K562 (cell line): Measurements from ENCODE around the gene ASB13. TPM values are rescaled to one million over a fixed set of nuclear protein-coding genes. Genes with fewer than 3 reads are reported as not detected.
A peak's percentile ranks its signal among the peaks of the same experiment; 100 is the strongest.

Experiments
- ARID3B ChIP-seq: fragments of 250-450 bp; sonication (Bioruptor Pico); IDR thresholded peaks from 2 replicates; pipeline ENCODE4 v1.4.0; 2020; ENCODE audit warnings: borderline replicate concordance
- ARID4B ChIP-seq: sonication (generic); formaldehyde crosslinking; IDR thresholded peaks from 2 replicates; pipeline ENCODE4 v1.8.0; 2022; ENCODE audit warnings: mild to moderate bottlenecking, missing genetic modification reagents
- ATF1 ChIP-seq, 2 experiments: fragments of 450-650 bp in 1 of 2; IDR thresholded peaks; 2 replicates each; pipeline ENCODE4 v1.6.1; 2016; ENCODE audit warnings: missing compliant biosample characterization in 1 of 2, missing genetic modification characterization in 1 of 2
- CBFA2T3 ChIP-seq: fragments of 450-650 bp; IDR thresholded peaks from 2 replicates; pipeline ENCODE4 v1.6.1; 2017
- CBX5 ChIP-seq: IDR thresholded peaks from 2 replicates; pipeline ENCODE4 v1.6.1; 2014; ENCODE audit warnings: low read depth, borderline replicate concordance
- CREM ChIP-seq: IDR thresholded peaks from 2 replicates; pipeline ENCODE4 v1.6.1; 2014; ENCODE audit warnings: antibody characterized with exemption, low read depth
- DNMT1 ChIP-seq: fragments of 450-650 bp; IDR thresholded peaks from 2 replicates; pipeline ENCODE4 v1.6.1; 2016; ENCODE audit warnings: antibody characterized with exemption, mild to moderate bottlenecking
- EGR1 ChIP-seq: fragments of 450-650 bp; conservative IDR thresholded peaks from 2 replicates; pipeline ENCODE4 v1.6.1; 2017; ENCODE audit warnings: mild to moderate bottlenecking
- FOXA1 ChIP-seq: fragments of 450-650 bp; IDR thresholded peaks from 2 replicates; pipeline ENCODE4 v1.6.1; 2016; ENCODE audit warnings: mild to moderate bottlenecking, borderline replicate concordance
- HDGF ChIP-seq: fragments of 450-650 bp; IDR thresholded peaks from 2 replicates; pipeline ENCODE4 v1.6.1; 2016
- JUN ChIP-seq, 2 experiments: sonication (generic) in 1 of 2; formaldehyde crosslinking in 1 of 2; IDR thresholded peaks; 2 replicates each; pipeline versions ENCODE4 v1.6.1 to v1.8.0; 2012 to 2022; ENCODE audit warnings: borderline replicate concordance in 2 of 2, mild to moderate bottlenecking in 2 of 2, improper control_type of control experiment in 1 of 2, low read depth in 1 of 2, low read length in 1 of 2, missing genetic modification reagents in 1 of 2
- MYNN ChIP-seq, 2 experiments: sonication (generic); formaldehyde crosslinking in 1 of 2; IDR thresholded peaks; 2 replicates each; pipeline versions ENCODE4 v1.5.0 to v1.6.1; 2016 to 2020; ENCODE audit warnings: antibody characterized with exemption in 1 of 2, missing genetic modification reagents in 1 of 2
- PKNOX1 ChIP-seq: fragments of 450-650 bp; IDR thresholded peaks from 2 replicates; pipeline ENCODE4 v1.6.1; 2016
- RCOR1 ChIP-seq, 2 experiments: IDR thresholded peaks; 2 replicates each; pipeline ENCODE4 v1.6.1; 2012; ENCODE audit warnings: low read depth in 2 of 2, low read length in 2 of 2, borderline replicate concordance in 1 of 2, improper control_type of control experiment in 1 of 2
- SMC3 ChIP-seq: conservative IDR thresholded peaks from 2 replicates; pipeline ENCODE4 v1.6.1; 2011; ENCODE audit warnings: low read depth, low read length, improper control_type of control experiment; ENCODE audit not compliant: insufficient read depth
- STAG1 ChIP-seq: sonication (generic); formaldehyde crosslinking; IDR thresholded peaks from 2 replicates; pipeline ENCODE4 v1.5.0; 2020; ENCODE audit warnings: missing genetic modification reagents, borderline replicate concordance
- ZBTB33 ChIP-seq: sonication (generic); formaldehyde crosslinking; IDR thresholded peaks from 2 replicates; pipeline ENCODE4 v1.8.1; 2023; ENCODE audit warnings: mild to moderate bottlenecking, missing genetic modification reagents
- polyA plus RNA-seq, 8 experiments: library from polyadenylated mRNA; depleted of rRNA in 4 of 8; stranded (reverse) in 5 of 8; unstranded in 3 of 8; fragments of >200 nt; fragmentation: Nextera tagmentation in 2 of 8; fragmentation: Illumina TruSeq in 1 of 8; extraction: Ambion mirVana in 2 of 8; extraction: Trizol in 1 of 8; gene quantifications; 2 replicates each; pipeline versions ENCODE4 v1.2.1 to v1.2.3, GENCODE V29; 2011 to 2014; ENCODE audit warnings: inconsistent platforms in 1 of 8, missing spikeins in 1 of 8
- total RNA-seq, 7 experiments: library from RNA; depleted of rRNA in 6 of 7; stranded (reverse); fragments of >200 nt in 6 of 7; fragmentation: Illumina TruSeq in 2 of 7; extraction: Trizol in 2 of 7; gene quantifications; 2 replicates each; pipeline versions ENCODE4 v1.2.1 to v1.2.3, GENCODE V29; 2011 to 2021; ENCODE audit warnings: low replicate concordance in 1 of 7

The ASB13 gene
- total and polyA plus RNA-seq, 9 of the 15 experiments (the other 6 are each of a cell fraction or from before 2014, with no cell fraction given): 5.2 to 28.8 (median 16.9) TPM

GRCh38 chr10:5623081-5623748 is 43.2 kb downstream of the ASB13 start (continued):
- TF ChIP-seq CBX5: no peak
- 0 out of 2 replicates have a peak, but pooled peaks have one; percentile 42 for TF ChIP-seq MYNN (IDR thresholded peaks at IDR 0.05)
- TF ChIP-seq MYNN (CRISPR knock-in tag; IDR thresholded peaks at IDR 0.05): no peak
- peak; percentile 33 for TF ChIP-seq EGR1
- TF ChIP-seq JUN (IDR thresholded peaks at IDR 0.05; ENCODE audit: borderline replicate concordance, low read depth, low read length): 0 out of 2 replicates have a peak, but pooled peaks have one; percentile 21
- no peak for TF ChIP-seq JUN (CRISPR knock-in tag; IDR thresholded peaks at IDR 0.05; ENCODE audit: borderline replicate concordance)
- TF ChIP-seq STAG1 (CRISPR knock-in tag): peak; percentile 97
- no peak for TF ChIP-seq FOXA1
- TF ChIP-seq RCOR1 (IDR thresholded peaks at IDR 0.05; ENCODE audit: borderline replicate concordance in 1 of 2, low read depth in 2 of 2, low read length in 2 of 2): peak in 1 of 2 experiments; percentile 57; a peak in 1 of 4 replicates
- 0 out of 2 replicates have a peak, but pooled peaks have one; percentile 18 for TF ChIP-seq ZBTB33 (CRISPR knock-in tag)
- 0 out of 2 replicates have a peak, but pooled peaks have one; percentile 40 for TF ChIP-seq HDGF
- peak; percentile 80; the same call in 1 of the 2 replicates for TF ChIP-seq ARID3B
- 0 out of 2 replicates have a peak, but pooled peaks have one; percentile 10 for TF ChIP-seq ARID4B (CRISPR knock-in tag)
- peak; percentile 95 for TF ChIP-seq SMC3
- TF ChIP-seq CREM: peak; percentile 38; the same call in 1 of the 2 replicates
- TF ChIP-seq DNMT1: no peak
- TF ChIP-seq ATF1 (CRISPR knock-in tag; IDR thresholded peaks at IDR 0.05): no peak
- TF ChIP-seq ATF1 (tag; IDR thresholded peaks at IDR 0.05): peak; percentile 46; the same call in 1 of the 2 replicates
- TF ChIP-seq PKNOX1: 0 out of 2 replicates have a peak, but pooled peaks have one; percentile 15
- TF ChIP-seq CBFA2T3: 0 out of 2 replicates have a peak, but pooled peaks have one; percentile 18
